GM18526 (cell line): ENCODE results near the gene P2RY11.

ENCODE experiments used
- POLR2A ChIP-seq: IDR thresholded peaks from 3 replicates; pipeline ENCODE4 v1.6.1; 2011; ENCODE audit not compliant: insufficient read length; ENCODE audit errors: extremely low read depth

Gene P2RY11

GRCh38 chr19:10111405-10111811 is at the start of gene P2RY11:
Gene P2RY11, plus strand, starts transcription at chr19:10111693. Its CDS starts 29 bp downstream, at chr19:10111722.
- peak; percentile 42 for TF ChIP-seq POLR2A

GRCh38 chr19:10061717-10062310 is 49.7 kb upstream of the P2RY11 start:
- no peak for TF ChIP-seq POLR2A

- no peak for TF ChIP-seq POLR2A
Measured at GRCh38 chr19:10068205-10068604, 43.3 kb upstream of the P2RY11 start.

GRCh38 chr19:10069046-10069445 is 42.4 kb upstream of the P2RY11 start:
- no peak for TF ChIP-seq POLR2A

- no peak for TF ChIP-seq POLR2A
Measured at GRCh38 chr19:10070730-10071446, 40.6 kb upstream of the P2RY11 start.

GRCh38 chr19:10074153-10074552 is 37.3 kb upstream of the P2RY11 start:
- no peak for TF ChIP-seq POLR2A

GRCh38 chr19:10076535-10076934 is 35.0 kb upstream of the P2RY11 start:
- no peak for TF ChIP-seq POLR2A

- no peak for TF ChIP-seq POLR2A
Measured at GRCh38 chr19:10078329-10078728, 33.2 kb upstream of the P2RY11 start.

- no peak for TF ChIP-seq POLR2A
Measured at GRCh38 chr19:10079031-10079453, 32.5 kb upstream of the P2RY11 start.

GRCh38 chr19:10083911-10084310 is 27.6 kb upstream of the P2RY11 start:
- no peak for TF ChIP-seq POLR2A

GRCh38 chr19:10084803-10085202 is 26.7 kb upstream of the P2RY11 start:
- TF ChIP-seq POLR2A = no peak

GRCh38 chr19:10085641-10086590 is 25.6 kb upstream of the P2RY11 start, which contains the start of gene SHFL:
Gene SHFL, plus strand, starts transcription at chr19:10086317. Its CDS starts 111 bp downstream, at chr19:10086428.
- peak; percentile 75 for TF ChIP-seq POLR2A

- TF ChIP-seq POLR2A = no peak
Measured at GRCh38 chr19:10086591-10087192, 24.8 kb upstream of the P2RY11 start.

GRCh38 chr19:10087296-10088061 is 24.0 kb upstream of the P2RY11 start:
- TF ChIP-seq POLR2A = no peak
